Stimulated activated effector memory CD8-positive, alpha-beta T cell treated with anti-CD3 and anti-CD28 coated beads, Interleukin-12 subunit alpha, Interleukin-12 subunit beta, amount 100 ng/mL, for 72 hours (primary cell): ENCODE measurements around the gene TMEM184A.

ENCODE experiments used
- ATAC-seq: fragments of 150-1000 bp; cut with Tn5 transposase; 2 replicates; pipeline ENCODE4 v1.10.0; 2021
- DNase-seq, 2 donors: peaks; one replicate each; pipeline ENCODE4 v3.0.0; 2021 to 2022; ENCODE audit warnings: low spot score in 2 of 2
- H3K27ac Mint-ChIP-seq: one replicate; pipeline ENCODE4 v1.8.0; 2022; ENCODE audit warnings: mild to moderate bottlenecking, mixed read lengths
- H3K36me3 Mint-ChIP-seq: one replicate; pipeline ENCODE4 v1.8.0; 2022; ENCODE audit warnings: mild to moderate bottlenecking, mixed read lengths
- H3K4me1 Mint-ChIP-seq: one replicate; pipeline ENCODE4 v1.8.0; 2022; ENCODE audit warnings: mixed read lengths
- H3K4me3 Mint-ChIP-seq: one replicate; pipeline ENCODE4 v1.8.0; 2022; ENCODE audit warnings: mild to moderate bottlenecking, mixed read lengths
- H3K9me3 Mint-ChIP-seq: one replicate; pipeline ENCODE4 v1.8.0; 2022; ENCODE audit warnings: mixed read lengths

Gene TMEM184A

GRCh38 chr7:1563981-1564602, 8.1 kb upstream of the TMEM184A start:
- ATAC-seq (no peak), DNase-seq (no peak)
- Mint-ChIP-seq H3K9me3 (no peaks in the 10 kb centered on the region), H3K27ac (no peak overlapping the region), H3K4me1 (peaks cover 26% of the 10 kb centered on the region), H3K36me3 (peaks cover 37% of the 10 kb centered on the region), H3K4me3 (no peak overlapping the region)

- no peak for ATAC-seq
- no peak overlapping the region for H3K27ac Mint-ChIP-seq
- H3K36me3 Mint-ChIP-seq: peaks cover 22% of the 10 kb centered on the region
Observed at GRCh38 chr7:1562597-1563051, 6.6 kb upstream of the TMEM184A start.

GRCh38 chr7:1562116-1562515, 6.1 kb upstream of the TMEM184A start:
- Mint-ChIP-seq H3K4me1 (peaks cover 6% of the 10 kb centered on the region), H3K9me3 (no peaks in the 10 kb centered on the region), H3K27ac (no peak overlapping the region), H3K4me3 (no peak overlapping the region), H3K36me3 (peaks cover 17% of the 10 kb centered on the region)
- ATAC-seq (no peak), DNase-seq (no peak)

More at GRCh38 chr7:1562597-1563051, 6.6 kb upstream of the TMEM184A start:
- Mint-ChIP-seq H3K9me3 (no peaks in the 10 kb centered on the region), H3K4me3 (no peak overlapping the region), H3K4me1 (peaks cover 11% of the 10 kb centered on the region)
- no peak for DNase-seq

- Mint-ChIP-seq H3K36me3 (peaks cover 11% of the 10 kb centered on the region), H3K4me3 (no peak overlapping the region), H3K27ac (no peak overlapping the region), H3K4me1 (no peaks in the 10 kb centered on the region), H3K9me3 (no peaks in the 10 kb centered on the region)
- ATAC-seq (no peak), DNase-seq (no peak)
Observed at GRCh38 chr7:1561036-1561940, 5.3 kb upstream of the TMEM184A start.

- DNase-seq (no peak), ATAC-seq (no peak)
- H3K36me3 Mint-ChIP-seq: peaks cover 4% of the 10 kb centered on the region
- H3K9me3 Mint-ChIP-seq: no peaks in the 10 kb centered on the region
- H3K27ac Mint-ChIP-seq: no peak overlapping the region
- no peak overlapping the region for H3K4me3 Mint-ChIP-seq
- no peaks in the 10 kb centered on the region for H3K4me1 Mint-ChIP-seq
Observed at GRCh38 chr7:1560620-1561031, 4.6 kb upstream of the TMEM184A start.

GRCh38 chr7:1559626-1560590, 3.9 kb upstream of the TMEM184A start:
- Mint-ChIP-seq H3K4me1 (no peaks in the 10 kb centered on the region), H3K27ac (no peak overlapping the region), H3K4me3 (no peak overlapping the region), H3K9me3 (no peaks in the 10 kb centered on the region), H3K36me3 (no peaks in the 10 kb centered on the region)
- ATAC-seq: no peak
- no peak for DNase-seq

- no peaks in the 10 kb centered on the region for H3K36me3 Mint-ChIP-seq
- DNase-seq (no peak), ATAC-seq (no peak)
- no peaks in the 10 kb centered on the region for H3K4me1 Mint-ChIP-seq
- no peak overlapping the region for H3K4me3 Mint-ChIP-seq
- no peak overlapping the region for H3K27ac Mint-ChIP-seq
- no peaks in the 10 kb centered on the region for H3K9me3 Mint-ChIP-seq
Observed at GRCh38 chr7:1558841-1559625, 3.0 kb upstream of the TMEM184A start.

GRCh38 chr7:1558181-1558811, 2.3 kb upstream of the TMEM184A start:
- no peak for ATAC-seq
- DNase-seq: no peak
- Mint-ChIP-seq H3K4me1 (no peaks in the 10 kb centered on the region), H3K36me3 (no peaks in the 10 kb centered on the region), H3K27ac (no peak overlapping the region), H3K4me3 (no peak overlapping the region), H3K9me3 (no peaks in the 10 kb centered on the region)

GRCh38 chr7:1557771-1558170, 1.8 kb upstream of the TMEM184A start:
- DNase-seq (no peak), ATAC-seq (no peak)
- Mint-ChIP-seq H3K4me1 (no peaks in the 10 kb centered on the region), H3K36me3 (no peaks in the 10 kb centered on the region), H3K27ac (no peak overlapping the region), H3K9me3 (no peaks in the 10 kb centered on the region), H3K4me3 (no peak overlapping the region)

- H3K36me3 Mint-ChIP-seq: no peaks in the 10 kb centered on the region
- H3K4me1 Mint-ChIP-seq: no peaks in the 10 kb centered on the region
- DNase-seq: no peak
- no peak overlapping the region for H3K4me3 Mint-ChIP-seq
- no peak for ATAC-seq
- no peak overlapping the region for H3K27ac Mint-ChIP-seq
- no peaks in the 10 kb centered on the region for H3K9me3 Mint-ChIP-seq
Observed at GRCh38 chr7:1557006-1557405, 1.0 kb upstream of the TMEM184A start.

GRCh38 chr7:1555046-1555812, 776 bp downstream of the TMEM184A start:
- Mint-ChIP-seq H3K27ac (no peak overlapping the region), H3K4me3 (no peak overlapping the region)

GRCh38 chr7:1554333-1555045, 1.5 kb downstream of the TMEM184A start:
- H3K9me3 Mint-ChIP-seq: no peaks in the 10 kb centered on the region
- H3K27ac Mint-ChIP-seq: no peak overlapping the region
- no peaks in the 10 kb centered on the region for H3K4me1 Mint-ChIP-seq
- no peaks in the 10 kb centered on the region for H3K36me3 Mint-ChIP-seq
- DNase-seq (no peak), ATAC-seq (no peak)
- H3K4me3 Mint-ChIP-seq: no peak overlapping the region

More at GRCh38 chr7:1555046-1555812, 776 bp downstream of the TMEM184A start:
- Mint-ChIP-seq H3K9me3 (no peaks in the 10 kb centered on the region), H3K36me3 (no peaks in the 10 kb centered on the region), H3K4me1 (no peaks in the 10 kb centered on the region)
- no peak for ATAC-seq
- DNase-seq: no peak
